Breast epithelium (tissue), 4 donors: ENCODE data around the gene SCN4B. TPM values are rescaled to one million over a fixed set of nuclear protein-coding genes. Genes with fewer than 3 reads are reported as not detected.

Experiments
- DNase-seq, 2 donors: peaks; one replicate each; pipeline ENCODE4 v3.0.0-alpha.2; 2019; ENCODE audit warnings: low spot score in 2 of 2
- H3K27ac ChIP-seq, 2 donors: fragments of 200-600 bp; sonication (generic) in 1 of 2; one replicate each; pipeline ENCODE4 v1.5.1; 2016 to 2019; ENCODE audit warnings: mild to moderate bottlenecking in 1 of 2
- H3K27me3 ChIP-seq, 2 donors: fragments of 200-600 bp; sonication (generic) in 1 of 2; one replicate each; pipeline versions ENCODE4 v1.5.1 to v1.6.0; 2017 to 2019; ENCODE audit warnings: control low read depth in 1 of 2, mild to moderate bottlenecking in 1 of 2
- H3K36me3 ChIP-seq: fragments of 200-600 bp; one replicate; pipeline ENCODE4 v1.5.1; 2019
- H3K4me1 ChIP-seq, 2 donors: fragments of 200-600 bp; sonication (generic); one replicate each; pipeline ENCODE4 v1.5.1; 2016 to 2019; ENCODE audit warnings: control low read depth in 1 of 2
- H3K4me3 ChIP-seq, 3 donors: fragments of 200-600 bp; sonication (generic); 1 replicate in 2 of 3; 2 replicates in 1 of 3; pipeline ENCODE4 v1.5.1; 2016 to 2019; ENCODE audit warnings: mild to moderate bottlenecking in 3 of 3, moderate library complexity in 2 of 3
- H3K9me3 ChIP-seq, 2 donors: fragments of 200-600 bp; sonication (generic) in 1 of 2; one replicate each; pipeline ENCODE4 v1.5.1; 2016 to 2019; ENCODE audit warnings: control low read depth in 1 of 2
- POLR2A ChIP-seq: fragments of 450-650 bp; IDR thresholded peaks from one replicate; pipeline ENCODE4 v1.6.1; 2016; ENCODE audit warnings: antibody characterized with exemption, mild to moderate bottlenecking, moderate library complexity
- POLR2AphosphoS5 ChIP-seq, 3 donors: sonication (generic); formaldehyde crosslinking; IDR thresholded peaks; one replicate each; pipeline ENCODE4 v1.6.1; 2017; ENCODE audit warnings: antibody characterized with exemption in 3 of 3
- intact Hi-C: fragments of 100-400 bp; cut with DNase I; formaldehyde crosslinking; loops from one replicate; pipeline ENCODE4 v1.15.1; 2023; ENCODE audit warnings: low total_unique reads
- total RNA-seq, 3 donors: library from RNA; depleted of rRNA; stranded (reverse); fragments of >200 nt; gene quantifications; one replicate each; pipeline ENCODE4 v1.1.0, GENCODE V29; 2016
- TF ChIP-seq, protein P1 (sequence below), 3 donors: fragments of 450-650 bp; IDR thresholded peaks; one replicate each; pipeline ENCODE4 v1.5.1; 2016 to 2017; ENCODE audit warnings: antibody characterized with exemption in 3 of 3, mild to moderate bottlenecking in 3 of 3, moderate library complexity in 3 of 3

The SCN4B gene
- total RNA-seq, 3 donors from 2014 or later = 3.3 to 7.9 (median 3.7) TPM

DNA sequence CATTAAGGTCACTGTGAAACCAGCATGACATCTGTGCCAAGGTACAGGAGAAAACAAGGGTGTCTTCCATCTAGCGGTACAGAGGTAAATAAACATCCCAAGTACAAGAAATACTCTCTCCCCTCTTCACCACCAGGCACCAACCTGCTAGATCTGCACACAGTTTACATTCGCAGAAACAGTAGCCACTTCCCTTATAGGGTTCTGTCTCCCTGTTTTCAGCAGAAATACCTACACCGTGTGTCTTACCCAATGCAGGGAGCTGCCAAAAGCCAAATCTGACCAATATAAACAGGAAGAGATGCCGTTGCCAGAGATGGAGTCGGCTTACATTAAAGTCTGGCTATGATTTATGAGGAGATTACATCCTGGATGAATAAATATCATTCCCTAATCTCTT lies 1.2 kb downstream of the SCN4B start:
- peak overlapping the region in 2 of 3 donors; percentile 5 to 62 for H3K4me3 ChIP-seq
- H3K36me3 ChIP-seq = no peaks in the 10 kb centered on the region
- H3K4me1 ChIP-seq = peaks cover 0 to 6% of the 10 kb centered on the region in 2 donors
- intact Hi-C loops = no loop called here
- no peak for DNase-seq
- peaks cover 0 to 18% of the 10 kb centered on the region in 2 donors for H3K27me3 ChIP-seq
- H3K27ac ChIP-seq = peak overlapping the region; percentile 59 to 68
- TF ChIP-seq, protein P1, sequence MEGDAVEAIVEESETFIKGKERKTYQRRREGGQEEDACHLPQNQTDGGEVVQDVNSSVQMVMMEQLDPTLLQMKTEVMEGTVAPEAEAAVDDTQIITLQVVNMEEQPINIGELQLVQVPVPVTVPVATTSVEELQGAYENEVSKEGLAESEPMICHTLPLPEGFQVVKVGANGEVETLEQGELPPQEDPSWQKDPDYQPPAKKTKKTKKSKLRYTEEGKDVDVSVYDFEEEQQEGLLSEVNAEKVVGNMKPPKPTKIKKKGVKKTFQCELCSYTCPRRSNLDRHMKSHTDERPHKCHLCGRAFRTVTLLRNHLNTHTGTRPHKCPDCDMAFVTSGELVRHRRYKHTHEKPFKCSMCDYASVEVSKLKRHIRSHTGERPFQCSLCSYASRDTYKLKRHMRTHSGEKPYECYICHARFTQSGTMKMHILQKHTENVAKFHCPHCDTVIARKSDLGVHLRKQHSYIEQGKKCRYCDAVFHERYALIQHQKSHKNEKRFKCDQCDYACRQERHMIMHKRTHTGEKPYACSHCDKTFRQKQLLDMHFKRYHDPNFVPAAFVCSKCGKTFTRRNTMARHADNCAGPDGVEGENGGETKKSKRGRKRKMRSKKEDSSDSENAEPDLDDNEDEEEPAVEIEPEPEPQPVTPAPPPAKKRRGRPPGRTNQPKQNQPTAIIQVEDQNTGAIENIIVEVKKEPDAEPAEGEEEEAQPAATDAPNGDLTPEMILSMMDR (IDR thresholded peaks at IDR 0.05) = no peak
- TF ChIP-seq POLR2AphosphoS5 (IDR thresholded peaks at IDR 0.05) (no peak), POLR2A (no peak)
- no peaks in the 10 kb centered on the region for H3K9me3 ChIP-seq

DNA sequence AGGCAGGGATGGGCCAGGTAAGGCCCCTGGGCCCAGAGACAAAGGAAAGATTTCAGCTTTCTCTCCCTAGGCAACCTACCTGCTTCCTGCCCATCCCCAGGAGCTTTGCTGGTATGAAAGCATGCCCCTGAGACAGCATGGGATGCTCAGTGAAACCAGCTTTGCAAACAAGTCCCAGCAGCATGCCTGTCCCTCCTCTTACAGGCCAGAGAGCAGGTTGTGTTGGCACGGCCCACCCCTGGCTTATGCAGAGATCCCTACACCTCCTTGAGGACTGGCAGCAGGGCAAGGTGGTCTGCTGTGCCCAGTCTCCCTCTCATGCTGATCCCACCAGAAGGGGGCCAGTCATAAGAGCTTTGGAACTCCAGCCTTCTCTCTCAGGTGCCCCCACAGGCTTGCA lies 3.1 kb downstream of the SCN4B start:
- Histone ChIP-seq H3K9me3 (no peaks in the 10 kb centered on the region), H3K4me1 (peaks cover 0 to 6% of the 10 kb centered on the region in 2 donors), H3K27me3 (peaks cover 0 to 10% of the 10 kb centered on the region in 2 donors), H3K36me3 (no peaks in the 10 kb centered on the region), H3K4me3 (no peak overlapping the region), H3K27ac (peak overlapping the region; percentile 21 to 74)
- no peak for DNase-seq
- intact Hi-C loops = no loop called here
- TF ChIP-seq, protein P1 (IDR thresholded peaks at IDR 0.05) = no peak
- TF ChIP-seq POLR2A = no peak
- TF ChIP-seq POLR2AphosphoS5 (IDR thresholded peaks at IDR 0.05) = no peak

GRCh38 chr11:118148856-118149255 lies 3.8 kb downstream of the SCN4B start:
- H3K4me1 ChIP-seq = peaks cover 0 to 6% of the 10 kb centered on the region in 2 donors
- H3K27me3 ChIP-seq = peaks cover 0 to 13% of the 10 kb centered on the region in 2 donors
- intact Hi-C loops = no loop called here

DNA sequence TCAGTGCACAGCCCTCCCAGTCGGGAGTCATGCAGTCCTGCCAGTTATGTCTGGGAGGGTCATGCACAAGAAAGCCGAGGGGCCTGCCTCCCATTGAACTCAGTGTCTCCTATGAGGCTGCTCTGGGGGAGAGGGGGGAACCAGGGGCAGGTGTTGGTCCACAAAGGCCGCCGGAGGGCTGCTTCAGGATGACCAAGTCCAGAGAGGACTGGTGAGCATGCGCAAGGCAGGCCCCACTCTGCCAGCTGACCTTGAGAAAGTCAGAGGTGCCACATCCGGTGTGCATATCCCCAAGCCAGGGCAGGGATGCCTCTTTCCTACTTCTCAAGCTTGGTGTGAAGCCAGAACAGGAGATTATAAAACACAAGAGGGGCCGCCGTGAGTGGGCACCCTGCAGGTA lies 4.4 kb downstream of the SCN4B start:
- Histone ChIP-seq H3K4me3 (no peak overlapping the region), H3K27ac (peak overlapping the region; percentile 33 to 74), H3K27me3 (peaks cover 0 to 7% of the 10 kb centered on the region in 2 donors), H3K36me3 (no peaks in the 10 kb centered on the region), H3K4me1 (peaks cover 0 to 6% of the 10 kb centered on the region in 2 donors), H3K9me3 (no peaks in the 10 kb centered on the region)
- intact Hi-C loops = no loop called here
- no peak for TF ChIP-seq POLR2AphosphoS5 (IDR thresholded peaks at IDR 0.05)
- TF ChIP-seq POLR2A = no peak
- TF ChIP-seq, protein P1 (IDR thresholded peaks at IDR 0.05) = no peak
- no peak for DNase-seq

More at GRCh38 chr11:118148856-118149255, 3.8 kb downstream of the SCN4B start:
- TF ChIP-seq, protein P1 (IDR thresholded peaks at IDR 0.05) = no peak
- TF ChIP-seq POLR2AphosphoS5 (IDR thresholded peaks at IDR 0.05) (no peak), POLR2A (no peak)
- H3K27ac ChIP-seq = peak overlapping the region; percentile 33 to 74
- H3K36me3 ChIP-seq = no peaks in the 10 kb centered on the region
- no peak overlapping the region for H3K4me3 ChIP-seq
- DNase-seq = no peak
- no peaks in the 10 kb centered on the region for H3K9me3 ChIP-seq

DNA sequence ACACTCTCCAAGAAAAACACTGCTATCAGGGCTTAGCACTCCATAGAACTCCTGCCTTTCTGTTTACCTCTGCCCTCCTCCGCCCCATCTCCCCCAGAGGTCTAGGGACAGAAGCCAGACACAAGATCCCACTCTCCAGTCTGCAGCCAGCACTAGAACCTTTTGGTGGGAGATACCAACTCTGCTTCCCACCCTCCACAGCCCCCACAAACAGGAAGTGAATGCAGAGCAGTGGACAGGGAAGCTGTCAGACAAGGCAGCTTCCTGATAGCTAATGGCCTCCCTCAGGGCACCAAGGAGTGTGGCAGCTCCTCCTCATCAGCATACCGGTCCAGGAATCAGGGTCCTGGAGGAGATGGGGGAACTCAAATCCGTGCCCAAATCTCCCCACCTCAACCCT lies 5.1 kb downstream of the SCN4B start:
- intact Hi-C loops = no loop called here

More for the DNA sequence above, 5.1 kb downstream of the SCN4B start:
- TF ChIP-seq, protein P1 (IDR thresholded peaks at IDR 0.05) = no peak
- TF ChIP-seq POLR2AphosphoS5 (IDR thresholded peaks at IDR 0.05) (no peak), POLR2A (no peak)
- no peaks in the 10 kb centered on the region for H3K36me3 ChIP-seq
- peak overlapping the region in 1 of 2 donors; percentile 23 for H3K27ac ChIP-seq
- peaks cover 0 to 6% of the 10 kb centered on the region in 2 donors for H3K4me1 ChIP-seq
- H3K27me3 ChIP-seq = peaks cover 0 to 4% of the 10 kb centered on the region in 2 donors
- no peak for DNase-seq
- H3K9me3 ChIP-seq = no peaks in the 10 kb centered on the region
- H3K4me3 ChIP-seq = no peak overlapping the region
